GM12878 (cell line): ENCODE data around the gene FGB. TPM values are rescaled to one million over a fixed set of nuclear protein-coding genes. Genes with fewer than 3 reads are reported as not detected.

ENCODE experiments used
- ATAC-seq: fragments of 200-7000 bp; cut with Tn5 transposase; 3 replicates; pipeline ENCODE4 v1.9.1; 2020; ENCODE audit warnings: mild to moderate bottlenecking, moderate library complexity
- BruUV-seq: library from RNA; stranded (reverse); fragments of 400-500 nt; replicated peaks from 2 replicates; lab custom pipeline; 2021; lab: Mats Ljungman, UMichigan
- CTCF ChIA-PET: fragments of 300-600 bp; sonication (Branson Sonifier 250); formaldehyde crosslinking; extraction: SDS; loops from one replicate; lab custom pipeline; 2021; ENCODE audit warnings: inconsistent platforms; lab: Yijun Ruan, JAX
- POLR2A ChIA-PET: fragments of 350-600 bp; formaldehyde crosslinking; extraction: SDS; loops from one replicate; lab custom pipeline; 2021; ENCODE audit warnings: inconsistent platforms; lab: Charles Lee
- RAD21 ChIA-PET: fragments of 300-600 bp; sonication (Branson Sonifier 250); formaldehyde crosslinking; loops from one replicate; lab custom pipeline; 2023; ENCODE audit warnings: antibody characterized with exemption; ENCODE audit not compliant: unreplicated experiment; lab: Charles Lee
- SMC1A ChIA-PET: fragments of 300-600 bp; sonication (Branson Sonifier 250); formaldehyde crosslinking; loops from one replicate; lab custom pipeline; 2023; ENCODE audit not compliant: unreplicated experiment, uncharacterized antibody; lab: Charles Lee
- DNase-seq: peaks from one replicate; pipeline ENCODE4 v3.0.0-alpha.2; 2011; ENCODE audit warnings: low read depth, low spot score
- FAIRE-seq: peaks from 3 replicates; lab custom pipeline; 2011; peaks lifted over from hg19 to GRCh38; lab: Jason Lieb, UNC
- H2AFZ ChIP-seq: 2 replicates; pipeline ENCODE4 v1.6.0; 2011; ENCODE audit warnings: low read depth, low read length, control low read depth; ENCODE audit not compliant: control insufficient read depth
- H3K27ac ChIP-seq: 2 replicates; pipeline ENCODE4 v1.5.1; 2011; ENCODE audit warnings: control low read depth; ENCODE audit not compliant: control insufficient read depth, insufficient read depth
- H3K27me3 ChIP-seq, 2 experiments: replicated peaks in 1 of 2; 2 replicates each; pipeline versions ENCODE4 v1.6.0 to v1.6.1; 2011; ENCODE audit warnings: low read length in 1 of 2; ENCODE audit not compliant: control insufficient read depth in 2 of 2, insufficient read depth in 2 of 2
- H3K36me3 ChIP-seq, 2 experiments: 2 replicates each; pipeline ENCODE4 v1.5.1; 2011; ENCODE audit warnings: low read length in 1 of 2; ENCODE audit not compliant: control insufficient read depth in 2 of 2, insufficient read depth in 2 of 2
- H3K4me1 ChIP-seq: 2 replicates; pipeline ENCODE4 v1.6.1; 2011; ENCODE audit warnings: mild to moderate bottlenecking, low read length, moderate library complexity, mixed read lengths; ENCODE audit not compliant: control insufficient read depth, insufficient read depth
- H3K4me2 ChIP-seq: 2 replicates; pipeline ENCODE4 v1.6.0; 2011; ENCODE audit warnings: control low read depth; ENCODE audit not compliant: control insufficient read depth, insufficient read depth
- H3K4me3 ChIP-seq: fragments of 200-600 bp; sonication (generic); 2 replicates; pipeline ENCODE4 v1.5.1; 2016
- H3K79me2 ChIP-seq: 2 replicates; pipeline ENCODE4 v1.6.0; 2011; ENCODE audit warnings: low read length; ENCODE audit not compliant: control insufficient read depth, insufficient read depth
- H3K9ac ChIP-seq: 2 replicates; pipeline ENCODE4 v1.8.0; 2011; ENCODE audit warnings: low read length, control low read depth, mixed read lengths; ENCODE audit not compliant: control insufficient read depth, insufficient read depth
- H3K9me3 ChIP-seq: replicated peaks from 3 replicates; pipeline ENCODE4 v1.5.1; 2011; ENCODE audit warnings: mild to moderate bottlenecking, low read length; ENCODE audit not compliant: control insufficient read depth, insufficient read depth
- H4K20me1 ChIP-seq: 2 replicates; pipeline ENCODE4 v1.6.0; 2011; ENCODE audit not compliant: control insufficient read depth, insufficient read depth
- BACH1 ChIP-seq: fragments of 450-650 bp; IDR thresholded peaks from 2 replicates; pipeline ENCODE4 v1.6.1; 2017; ENCODE audit warnings: mild to moderate bottlenecking, borderline replicate concordance
- CBX3 ChIP-seq: fragments of 200-600 bp; sonication (generic); IDR thresholded peaks from 2 replicates; pipeline ENCODE4 v1.6.1; 2016; ENCODE audit warnings: low read depth, borderline replicate concordance
- ETV6 ChIP-seq, 2 experiments: fragments of 450-650 bp in 1 of 2; IDR thresholded peaks in 1 of 2; conservative IDR thresholded peaks in 1 of 2; 2 replicates each; pipeline ENCODE4 v1.6.1; 2014; ENCODE audit warnings: antibody characterized with exemption in 1 of 2, borderline replicate concordance in 1 of 2, low read depth in 1 of 2, mild to moderate bottlenecking in 1 of 2, moderate library complexity in 1 of 2
- FOXK2 ChIP-seq: fragments of 450-650 bp; IDR thresholded peaks from 2 replicates; pipeline ENCODE4 v1.6.1; 2017; ENCODE audit warnings: mild to moderate bottlenecking, moderate library complexity
- HDAC2 ChIP-seq: fragments of 200-600 bp; sonication (generic); IDR thresholded peaks from 2 replicates; pipeline ENCODE4 v1.6.1; 2017
- JUNB ChIP-seq: IDR thresholded peaks from 2 replicates; pipeline ENCODE4 v1.6.1; 2016; ENCODE audit warnings: antibody characterized with exemption, mild to moderate bottlenecking
- PKNOX1 ChIP-seq: fragments of 450-650 bp; IDR thresholded peaks from 2 replicates; pipeline ENCODE4 v1.6.1; 2016; ENCODE audit warnings: mild to moderate bottlenecking
- PRDM15 ChIP-seq: fragments of 450-650 bp; formaldehyde crosslinking; IDR thresholded peaks from 2 replicates; pipeline ENCODE4 v1.4.0; 2020; ENCODE audit warnings: mild to moderate bottlenecking, moderate library complexity
- RB1 ChIP-seq: fragments of 450-650 bp; formaldehyde crosslinking; IDR thresholded peaks from 2 replicates; pipeline ENCODE4 v1.6.1; 2017; ENCODE audit warnings: mild to moderate bottlenecking, borderline replicate concordance
- SKIL ChIP-seq: fragments of 450-650 bp; IDR thresholded peaks from 2 replicates; pipeline ENCODE4 v1.6.1; 2017; ENCODE audit warnings: mild to moderate bottlenecking, low read depth, inconsistent platforms; ENCODE audit not compliant: poor library complexity, severe bottlenecking
- SMAD5 ChIP-seq: IDR thresholded peaks from 2 replicates; pipeline ENCODE4 v1.6.1; 2016; ENCODE audit warnings: antibody characterized with exemption, low read depth
- TAF1 ChIP-seq: IDR thresholded peaks from 2 replicates; pipeline ENCODE4 v1.6.1; 2011; ENCODE audit warnings: mild to moderate bottlenecking, low read depth, low read length, borderline replicate concordance
- USF1 ChIP-seq: IDR thresholded peaks from 2 replicates; pipeline ENCODE4 v1.6.1; 2011; ENCODE audit warnings: borderline replicate concordance, low read depth, mild to moderate bottlenecking, moderate library complexity, mixed read lengths, low read length; ENCODE audit not compliant: insufficient read depth; ENCODE audit errors: extremely low read length
- ZBED1 ChIP-seq: IDR thresholded peaks from 2 replicates; pipeline ENCODE4 v1.6.1; 2016; ENCODE audit warnings: borderline replicate concordance
- ZNF207 ChIP-seq: fragments of 450-650 bp; IDR thresholded peaks from 2 replicates; pipeline ENCODE4 v1.6.1; 2014; ENCODE audit warnings: antibody characterized with exemption, mild to moderate bottlenecking, borderline replicate concordance
- WGBS: methylation state at CpG from one replicate; pipeline ENCODE4 v1.1.6; 2016; ENCODE audit warnings: low lambda C conversion rate; ENCODE audit not compliant: insufficient replicate concordance, insufficient coverage; ENCODE audit errors: missing lambda C conversion rate; 5-methylcytosine and 5-hydroxymethylcytosine counted together
- in situ Hi-C: fragments of 300-500 bp; cut with MboI; formaldehyde crosslinking; loops from 9 replicates; pipeline ENCODE4 v1.14.3; 2018; ENCODE audit warnings: mixed read lengths
- intact Hi-C: fragments of 100-400 bp; cut with micrococcal nuclease; formaldehyde crosslinking; loops from one replicate; pipeline ENCODE4 v1.14.2; 2022; ENCODE audit not compliant: unreplicated experiment
- polyA plus RNA-seq, 11 experiments: library from polyadenylated mRNA; depleted of rRNA in 4 of 11; unstranded in 6 of 11; stranded (reverse) in 5 of 11; fragments of >200 nt; fragmentation: Nextera tagmentation in 4 of 11; fragmentation: Illumina TruSeq in 1 of 11; extraction: Ambion mirVana in 4 of 11; extraction: Trizol in 1 of 11; gene quantifications; 1 replicate in 1 of 11; 2 replicates in 10 of 11; pipeline versions ENCODE4 v1.2.1 to v1.2.3, GENCODE V29; 2011 to 2016; ENCODE audit warnings: inconsistent platforms in 2 of 11, missing spikeins in 2 of 11, low read depth in 1 of 11
- total RNA-seq, 4 experiments: library from RNA; depleted of rRNA in 3 of 4; stranded (reverse); fragments of >200 nt in 3 of 4; fragmentation: Illumina TruSeq in 1 of 4; extraction: Trizol in 1 of 4; gene quantifications; 2 replicates each; pipeline versions ENCODE4 v1.2.1 to v1.2.3, GENCODE V29; 2013 to 2021

FGB gene
- total and polyA plus RNA-seq, 10 of the 15 experiments (the other 5 are each of a cell fraction or from before 2014, with no cell fraction given), result 0.04 to 2.7 TPM; not detected in 8

GRCh38 chr4:154564311-154564710 is 1.5 kb downstream of the FGB start:
- intact Hi-C loops, result no loop called here
- Histone ChIP-seq H4K20me1 (no peaks in the 10 kb centered on the region), H3K36me3 (no peaks in the 10 kb centered on the region), H3K9ac (no peak overlapping the region), H3K27ac (no peak overlapping the region), H3K9me3 (no peaks in the 10 kb centered on the region), H3K79me2 (no peaks in the 10 kb centered on the region), H3K27me3 (no peaks in the 10 kb centered on the region; a peak in 1 of 4 replicates), H3K4me2 (no peak overlapping the region), H3K4me3 (no peak overlapping the region), H3K4me1 (no peaks in the 10 kb centered on the region), H2AFZ (no peak overlapping the region)
- WGBS, result 0% methylated on average over 1 of the region's 1 CpG
- RAD21 ChIA-PET, result no interaction called here
- in situ Hi-C loops, result no loop called here
- BruUV-seq, result no TSS peak
- SMC1A ChIA-PET, result interaction anchor here (1.2 to 1.8 kb wide), 2 partner anchors 10 to 55 kb away, joined by 3 to 8 read pairs; no protein-coding TSS in a partner anchor
- ATAC-seq, result no peak
- no peak for FAIRE-seq
- CTCF ChIA-PET, result interaction anchor here (1.0 to 5.9 kb wide), 5 partner anchors 32 to 59 kb away, joined by 3 to 32 read pairs (median 4); no protein-coding TSS in a partner anchor
- DNase-seq, result no peak
- POLR2A ChIA-PET, result no interaction called here
- TF ChIP-seq CBX3, result no peak
- no peak for TF ChIP-seq SKIL
- no peak for TF ChIP-seq PRDM15
- no peak for TF ChIP-seq ETV6 (conservative IDR thresholded peaks at IDR 0.05 in 1 of 2, IDR thresholded peaks at IDR 0.05 in 1 of 2; ENCODE audit: borderline replicate concordance in 1 of 2, low read depth in 1 of 2)
- no peak for TF ChIP-seq USF1
- no peak for TF ChIP-seq FOXK2
- no peak for TF ChIP-seq JUNB
- TF ChIP-seq HDAC2, result no peak
- TF ChIP-seq RB1, result no peak
- no peak for TF ChIP-seq PKNOX1
- no peak for TF ChIP-seq SMAD5
- TF ChIP-seq ZNF207, result no peak
- no peak for TF ChIP-seq TAF1
- no peak for TF ChIP-seq ZBED1
- TF ChIP-seq BACH1, result no peak
